Ectodermal cell (in vitro differentiated cells): ENCODE results near the gene KNOP1.
"Not testable (repeated sequence)": the region's sequence is repeated elsewhere in the genome, so short reads cannot be mapped to it uniquely, and the experiment has no call there.

Experiments used
- H3K27ac ChIP-seq: 2 replicates; pipeline ENCODE4 v1.7.0; 2013; ENCODE audit warnings: mild to moderate bottlenecking, low read depth, low read length; ENCODE audit not compliant: insufficient read depth, poor library complexity, severe bottlenecking
- H3K27me3 ChIP-seq: 2 replicates; pipeline ENCODE4 v1.7.0; 2013; ENCODE audit warnings: mild to moderate bottlenecking, low read length; ENCODE audit not compliant: insufficient read depth, control insufficient read depth, poor library complexity, severe bottlenecking
- H3K36me3 ChIP-seq: one replicate; pipeline ENCODE4 v1.7.0; 2013; ENCODE audit warnings: low read length; ENCODE audit not compliant: control insufficient read depth, insufficient read depth
- H3K4me1 ChIP-seq: one replicate; pipeline ENCODE4 v1.7.0; 2013; ENCODE audit warnings: low read length; ENCODE audit not compliant: control insufficient read depth, insufficient read depth
- H3K4me3 ChIP-seq: 2 replicates; pipeline ENCODE4 v1.7.0; 2013; ENCODE audit warnings: low read depth, low read length, control low read depth; ENCODE audit not compliant: insufficient read depth
- H3K9me3 ChIP-seq: 2 replicates; pipeline ENCODE4 v1.7.0; 2013; ENCODE audit warnings: mild to moderate bottlenecking, low read length, moderate library complexity; ENCODE audit not compliant: control insufficient read depth
- WGBS, 2 experiments: methylation state at CpG; one replicate each; pipeline ENCODE4 v1.1.7; 2013; ENCODE audit warnings: missing lambda C conversion rate in 2 of 2; 5-methylcytosine and 5-hydroxymethylcytosine counted together

Gene KNOP1

GRCh38 chr16:19665313-19665712 lies 52.7 kb downstream of the KNOP1 start:
- WGBS, 2 experiments, result 91 to 96% methylated on average over 3 of the region's 3 CpGs
- not testable (repeated sequence) for H3K36me3 ChIP-seq, H3K27ac ChIP-seq, H3K4me3 ChIP-seq, H3K9me3 ChIP-seq, H3K4me1 ChIP-seq, H3K27me3 ChIP-seq

DNA sequence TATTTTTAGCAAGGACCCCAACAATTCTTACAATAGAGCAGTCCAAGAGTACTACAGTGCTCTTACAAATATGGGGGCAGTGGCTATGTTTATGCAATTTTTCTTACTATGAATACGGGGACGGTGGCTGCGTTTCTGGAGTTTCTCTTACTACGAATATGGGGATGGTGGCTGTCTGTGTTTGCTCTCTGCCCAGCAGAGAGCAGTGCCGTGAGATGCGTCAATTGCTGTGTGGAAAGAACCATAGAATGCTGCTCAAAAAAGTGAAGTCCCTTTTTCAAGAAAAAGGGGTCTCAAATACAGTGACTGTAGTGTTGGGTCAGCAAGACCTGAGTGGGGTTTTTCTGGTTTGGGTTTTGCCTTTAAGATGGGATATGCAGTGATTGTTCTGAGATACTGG lies 53.9 kb downstream of the KNOP1 start:
- H3K4me1 ChIP-seq, result peaks cover 5% of the 10 kb centered on the region
- H3K9me3 ChIP-seq, result no peaks in the 10 kb centered on the region
- H3K36me3 ChIP-seq, result peaks cover 7% of the 10 kb centered on the region
- no peak overlapping the region for H3K27ac ChIP-seq
- H3K4me3 ChIP-seq, result no peak overlapping the region
- 93 to 95% methylated on average over 6 of the region's 6 CpGs for WGBS, 2 experiments
- no peaks in the 10 kb centered on the region for H3K27me3 ChIP-seq

DNA sequence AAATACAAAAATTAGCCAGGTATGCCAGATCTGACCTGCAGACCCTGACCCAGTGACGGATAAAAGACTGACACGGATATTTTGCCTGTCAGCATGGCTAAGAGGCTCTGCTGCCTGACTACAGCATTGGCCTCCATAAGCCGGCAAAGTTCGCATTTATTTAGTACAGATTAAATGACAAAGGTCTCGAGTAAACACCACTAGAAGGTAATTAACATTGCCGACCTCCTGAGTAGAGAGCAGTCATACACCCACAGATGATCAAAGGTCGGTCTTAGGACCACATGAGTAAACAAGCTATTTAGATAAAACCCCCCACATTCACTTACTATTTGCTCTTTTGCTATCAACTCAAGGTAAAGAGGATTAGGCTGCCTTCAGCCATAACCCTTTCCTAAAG lies 55.7 kb downstream of the KNOP1 start:
- H3K4me3 ChIP-seq, result no peak overlapping the region
- no peaks in the 10 kb centered on the region for H3K9me3 ChIP-seq
- peaks cover 7% of the 10 kb centered on the region for H3K36me3 ChIP-seq
- no peaks in the 10 kb centered on the region for H3K27me3 ChIP-seq
- H3K27ac ChIP-seq, result no peak overlapping the region
- WGBS, 2 experiments, result 73 to 84% methylated on average over 7 of the region's 7 CpGs
- peaks cover 5% of the 10 kb centered on the region for H3K4me1 ChIP-seq

GRCh38 chr16:19660432-19660831 lies 57.6 kb downstream of the KNOP1 start:
- Histone ChIP-seq H3K36me3 (peaks cover 7% of the 10 kb centered on the region), H3K4me1 (peaks cover 5% of the 10 kb centered on the region)
- 90 to 100% methylated on average over 1 of the region's 1 CpG for WGBS, 2 experiments

DNA sequence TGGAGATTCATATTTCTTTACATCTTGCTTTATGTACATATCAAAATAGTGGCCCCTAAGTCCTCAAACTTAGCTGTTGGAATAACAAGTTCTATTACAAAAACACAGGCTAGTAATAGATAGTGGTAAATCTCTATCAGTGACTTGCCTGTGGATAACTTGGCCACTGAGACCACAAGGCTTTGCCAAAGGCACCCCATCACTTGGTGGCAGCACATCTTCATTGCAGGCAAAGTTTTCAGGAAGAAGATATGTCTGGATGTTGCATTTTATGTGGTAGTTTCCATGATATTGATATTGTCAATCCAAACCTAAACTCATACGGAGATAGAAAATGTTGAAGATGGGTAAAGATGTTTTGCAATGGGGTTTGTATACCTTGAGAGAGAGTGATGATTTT lies 58.5 kb downstream of the KNOP1 start:
- Histone ChIP-seq H3K4me1 (peaks cover 5% of the 10 kb centered on the region), H3K9me3 (no peaks in the 10 kb centered on the region), H3K4me3 (no peak overlapping the region), H3K27ac (no peak overlapping the region), H3K36me3 (peaks cover 7% of the 10 kb centered on the region), H3K27me3 (no peaks in the 10 kb centered on the region)
- 90 to 100% methylated on average over 1 of the region's 1 CpG for WGBS, 2 experiments

More at GRCh38 chr16:19660432-19660831, 57.6 kb downstream of the KNOP1 start:
- no peaks in the 10 kb centered on the region for H3K9me3 ChIP-seq
- H3K27me3 ChIP-seq, result no peaks in the 10 kb centered on the region
- H3K4me3 ChIP-seq, result no peak overlapping the region
- H3K27ac ChIP-seq, result no peak overlapping the region

DNA sequence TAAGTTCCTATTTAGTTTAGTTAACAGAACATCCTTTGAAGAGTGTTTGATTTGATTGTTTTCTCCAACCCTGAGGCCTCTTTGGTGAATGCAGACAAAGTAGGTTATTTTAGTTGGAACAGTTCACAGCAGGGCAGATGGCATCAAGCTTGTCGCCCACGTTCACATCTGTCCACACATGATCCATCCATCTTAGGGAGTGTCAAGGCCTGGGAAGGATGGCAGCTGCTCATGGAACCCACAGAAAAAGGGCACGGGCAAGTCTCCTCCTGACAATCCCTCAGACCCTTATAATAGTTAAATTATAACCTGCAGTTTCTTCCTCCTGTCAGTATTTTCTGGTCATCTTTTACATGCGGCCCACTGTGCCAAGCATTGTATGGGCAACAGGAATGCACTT lies 60.2 kb downstream of the KNOP1 start:
- H3K36me3 ChIP-seq, result peaks cover 15% of the 10 kb centered on the region
- no peak overlapping the region for H3K27ac ChIP-seq
- WGBS, 2 experiments, result 86 to 94% methylated on average over 4 of the region's 4 CpGs

DNA sequence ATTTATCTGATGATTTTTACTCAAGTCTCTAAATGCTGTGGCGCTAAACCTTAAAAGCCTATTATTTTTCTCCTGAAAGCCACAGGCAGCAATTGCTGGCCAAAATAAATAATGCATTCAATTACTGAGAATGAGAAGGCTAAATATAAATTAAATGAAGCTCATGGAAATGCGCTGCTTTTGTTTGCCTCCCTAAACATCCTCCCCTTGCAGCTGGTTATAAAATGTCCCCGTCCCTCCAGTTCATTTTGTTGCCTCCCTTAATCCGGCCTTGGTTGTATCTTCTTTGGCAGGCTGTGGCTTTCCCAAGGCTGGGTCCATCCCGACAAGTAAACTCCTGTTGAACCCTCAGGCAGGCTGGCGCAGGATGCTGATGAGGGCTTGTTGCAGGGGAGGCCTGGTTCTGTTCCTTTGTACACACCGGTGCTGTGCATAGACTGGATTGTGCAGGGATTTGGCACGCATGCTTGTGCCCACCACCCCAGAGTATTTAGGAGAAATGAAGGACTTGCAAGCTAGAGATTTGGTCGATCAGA lies 62.7 kb downstream of the KNOP1 start:
- H3K4me1 ChIP-seq, result no peaks in the 10 kb centered on the region
- H3K36me3 ChIP-seq, result peaks cover 9% of the 10 kb centered on the region
- no peaks in the 10 kb centered on the region for H3K27me3 ChIP-seq
- no peaks in the 10 kb centered on the region for H3K9me3 ChIP-seq
- no peak overlapping the region for H3K4me3 ChIP-seq
- WGBS, 2 experiments, result 95 to 96% methylated on average over 8 to 9 of the region's 9 CpGs
- no peak overlapping the region for H3K27ac ChIP-seq

More for the DNA sequence above, 60.2 kb downstream of the KNOP1 start:
- Histone ChIP-seq H3K27me3 (no peaks in the 10 kb centered on the region), H3K4me1 (peaks cover 5% of the 10 kb centered on the region), H3K9me3 (no peaks in the 10 kb centered on the region), H3K4me3 (no peak overlapping the region)

DNA sequence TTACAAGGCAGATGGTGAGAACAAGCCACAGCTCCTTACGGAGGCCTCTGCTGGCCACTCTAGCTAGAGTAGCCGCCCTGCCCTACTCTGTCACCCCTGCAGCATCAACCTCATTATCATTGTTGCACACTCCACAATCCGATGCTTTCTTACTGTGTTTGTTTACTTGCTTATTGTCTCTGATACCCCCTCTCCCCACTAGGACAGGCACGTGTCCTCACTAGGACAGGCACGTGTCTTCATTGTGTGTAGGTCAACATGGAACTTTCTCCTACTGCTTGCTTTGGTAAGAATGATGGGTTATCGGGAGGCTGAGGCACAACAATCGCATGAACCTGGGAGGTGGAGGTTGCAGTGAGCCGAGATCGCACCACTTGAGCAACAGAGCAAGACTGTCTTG lies 63.9 kb downstream of the KNOP1 start:
- H3K27me3 ChIP-seq, result no peaks in the 10 kb centered on the region
- H3K9me3 ChIP-seq, result no peaks in the 10 kb centered on the region
- no peak overlapping the region for H3K27ac ChIP-seq
- H3K4me1 ChIP-seq, result peaks cover 7% of the 10 kb centered on the region
- 96% methylated on average over 9 of the region's 9 CpGs for WGBS, 2 experiments
- peaks cover 9% of the 10 kb centered on the region for H3K36me3 ChIP-seq
- no peak overlapping the region for H3K4me3 ChIP-seq
